Adipocyte (in vitro differentiated cells): ENCODE data around the gene DGKD.
A peak's percentile ranks its signal among the peaks of the same experiment; 100 is the strongest.

Source experiments
- DNase-seq: peaks from one replicate; pipeline ENCODE4 v3.0.0-alpha.2; 2015; ENCODE audit warnings: low read depth
- H3K27me3 ChIP-seq: replicated peaks from 2 replicates; pipeline ENCODE4 v1.7.0; 2013; ENCODE audit warnings: mild to moderate bottlenecking, low read length, moderate library complexity; ENCODE audit not compliant: control insufficient read depth, insufficient read depth
- H3K36me3 ChIP-seq: 2 replicates; pipeline ENCODE4 v1.7.0; 2013; ENCODE audit warnings: low read length, mild to moderate bottlenecking, moderate library complexity; ENCODE audit not compliant: control insufficient read depth, insufficient read depth, severe bottlenecking
- H3K4me1 ChIP-seq: 2 replicates; pipeline ENCODE4 v1.7.0; 2013; ENCODE audit warnings: mild to moderate bottlenecking, low read length, moderate library complexity; ENCODE audit not compliant: control insufficient read depth, insufficient read depth
- H3K4me3 ChIP-seq: 2 replicates; pipeline ENCODE4 v1.7.0; 2013; ENCODE audit warnings: mild to moderate bottlenecking, low read length, moderate library complexity
- H3K9ac ChIP-seq: 2 replicates; pipeline ENCODE4 v1.7.0; 2013; ENCODE audit warnings: mild to moderate bottlenecking, low read length, moderate library complexity
- H3K9me3 ChIP-seq: 2 replicates; pipeline ENCODE4 v1.7.0; 2013; ENCODE audit warnings: mild to moderate bottlenecking, low read length, moderate library complexity; ENCODE audit not compliant: control insufficient read depth

Gene DGKD

GRCh38 chr2:233341296-233341695 lies 13.0 kb upstream of the DGKD start:
- Histone ChIP-seq H3K4me1 (no peaks in the 10 kb centered on the region), H3K9me3 (peaks cover 5% of the 10 kb centered on the region), H3K36me3 (no peaks in the 10 kb centered on the region), H3K9ac (no peak overlapping the region), H3K27me3 (peaks cover 25% of the 10 kb centered on the region), H3K4me3 (no peak overlapping the region)
- no peak for DNase-seq

- no peak for DNase-seq
- Histone ChIP-seq H3K36me3 (no peaks in the 10 kb centered on the region), H3K9me3 (peaks cover 5% of the 10 kb centered on the region), H3K4me1 (no peaks in the 10 kb centered on the region), H3K27me3 (peaks cover 21% of the 10 kb centered on the region), H3K9ac (no peak overlapping the region), H3K4me3 (no peak overlapping the region)
Measured at GRCh38 chr2:233342301-233342700, 12.0 kb upstream of the DGKD start.

- H3K4me3 ChIP-seq = no peak overlapping the region
- peaks cover 5% of the 10 kb centered on the region for H3K9me3 ChIP-seq
- no peak for DNase-seq
- no peak overlapping the region for H3K9ac ChIP-seq
- no peaks in the 10 kb centered on the region for H3K4me1 ChIP-seq
- no peaks in the 10 kb centered on the region for H3K36me3 ChIP-seq
- peaks cover 12% of the 10 kb centered on the region for H3K27me3 ChIP-seq
Measured at GRCh38 chr2:233343171-233343705, 11.1 kb upstream of the DGKD start.

DNA sequence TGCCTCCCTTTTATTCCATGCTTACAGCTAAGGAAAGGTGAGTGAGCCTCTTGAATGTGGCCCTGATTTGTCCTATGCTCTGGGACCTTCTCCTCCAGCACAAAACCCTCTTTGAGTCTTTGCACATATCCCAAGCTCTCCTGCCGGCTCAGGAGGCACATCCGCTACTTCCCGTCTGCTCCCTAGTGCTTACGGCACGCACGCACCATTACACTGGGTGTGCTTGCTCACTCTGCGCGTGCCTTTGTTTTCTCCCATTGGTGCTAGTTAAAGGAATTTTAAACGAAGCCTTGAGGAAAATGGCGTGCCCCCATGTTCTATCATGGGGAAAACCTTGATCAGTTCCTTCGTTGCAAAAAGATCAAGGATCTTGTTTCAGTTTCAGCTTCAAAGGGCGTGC lies 7.9 kb upstream of the DGKD start:
- peaks cover 2% of the 10 kb centered on the region for H3K9me3 ChIP-seq
- no peak overlapping the region for H3K4me3 ChIP-seq
- peaks cover 9% of the 10 kb centered on the region for H3K4me1 ChIP-seq
- H3K9ac ChIP-seq = no peak overlapping the region
- H3K27me3 ChIP-seq = no peaks in the 10 kb centered on the region
- DNase-seq = no peak
- no peaks in the 10 kb centered on the region for H3K36me3 ChIP-seq

GRCh38 chr2:233346930-233347329 lies 7.4 kb upstream of the DGKD start:
- DNase-seq = no peak
- no peak overlapping the region for H3K9ac ChIP-seq
- no peak overlapping the region for H3K4me3 ChIP-seq
- peaks cover 10% of the 10 kb centered on the region for H3K4me1 ChIP-seq
- no peaks in the 10 kb centered on the region for H3K36me3 ChIP-seq
- no peaks in the 10 kb centered on the region for H3K9me3 ChIP-seq
- no peaks in the 10 kb centered on the region for H3K27me3 ChIP-seq

DNA sequence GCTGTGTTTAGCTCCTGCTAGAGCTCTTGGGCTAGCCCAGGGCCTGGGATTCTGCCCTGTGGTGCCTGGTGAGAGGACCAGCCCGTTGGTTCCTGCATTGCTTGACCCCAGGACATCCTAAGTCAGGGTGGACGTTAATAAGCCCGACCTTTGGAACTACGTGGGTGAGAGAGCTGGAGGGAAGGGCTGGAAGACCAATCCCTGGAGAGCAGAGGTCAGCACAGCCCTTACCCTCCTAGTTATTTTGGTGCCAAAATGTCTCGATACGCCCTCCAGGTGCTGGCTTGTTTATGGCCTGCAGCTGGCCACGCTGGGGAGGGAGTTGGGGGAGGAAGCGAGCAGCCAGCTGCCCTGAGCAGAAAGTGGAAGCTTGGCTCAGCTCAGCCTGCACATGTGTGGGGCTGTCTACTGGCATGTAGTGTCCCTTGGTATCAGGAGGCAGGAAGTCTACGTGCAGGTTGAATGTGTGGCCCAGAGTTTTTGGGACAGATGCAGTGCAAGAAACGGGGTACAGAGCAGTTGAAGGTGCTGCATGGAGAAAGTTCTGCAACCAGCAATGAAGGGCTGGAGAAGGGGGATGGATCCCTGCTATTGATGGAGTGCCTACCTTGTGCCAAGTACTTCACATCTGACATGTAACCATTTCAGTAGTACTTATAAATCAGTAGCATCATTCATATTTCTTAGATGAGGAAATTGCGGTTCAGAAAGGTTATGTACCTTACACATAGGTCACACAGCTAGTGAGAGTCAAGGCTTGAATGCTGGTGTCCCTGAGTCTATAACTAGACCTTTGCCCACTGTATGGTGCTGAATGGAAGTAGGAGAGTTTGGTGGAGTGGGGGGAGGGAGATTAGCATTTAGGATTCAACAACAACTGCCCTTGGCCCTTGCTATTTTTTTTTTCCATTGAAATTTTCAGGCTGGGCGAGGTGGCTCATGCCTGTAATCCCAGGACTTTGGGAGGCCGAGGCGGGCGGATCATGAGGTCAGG lies 5.0 kb upstream of the DGKD start:
- no peak overlapping the region for H3K9ac ChIP-seq
- H3K4me3 ChIP-seq = no peak overlapping the region
- no peaks in the 10 kb centered on the region for H3K36me3 ChIP-seq
- no peaks in the 10 kb centered on the region for H3K27me3 ChIP-seq
- H3K9me3 ChIP-seq = no peaks in the 10 kb centered on the region
- peaks cover 10% of the 10 kb centered on the region for H3K4me1 ChIP-seq
- no peak for DNase-seq

DNA sequence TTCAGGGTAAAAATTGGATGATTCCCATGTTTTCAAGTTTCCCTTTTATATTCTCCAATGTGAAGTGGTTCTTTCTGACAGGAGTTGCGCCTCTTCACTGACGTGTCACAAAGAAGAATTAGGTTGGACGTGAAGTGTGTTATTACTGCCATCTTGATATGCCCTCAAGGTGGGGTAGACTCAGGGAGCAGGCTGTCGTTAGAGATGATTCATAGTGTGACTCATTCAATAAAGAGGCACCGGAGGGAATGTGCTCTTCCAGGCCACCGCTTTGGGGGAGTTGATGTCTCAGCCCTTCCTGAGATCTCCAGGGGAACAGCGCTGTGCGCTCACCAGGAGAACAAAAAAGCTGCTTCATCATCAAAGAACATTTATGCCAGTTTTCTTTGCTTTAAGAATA lies 3.6 kb upstream of the DGKD start:
- H3K9me3 ChIP-seq = no peaks in the 10 kb centered on the region
- H3K4me1 ChIP-seq = peaks cover 10% of the 10 kb centered on the region
- H3K27me3 ChIP-seq = no peaks in the 10 kb centered on the region
- no peak overlapping the region for H3K4me3 ChIP-seq
- no peak overlapping the region for H3K9ac ChIP-seq
- DNase-seq = peak; percentile 93
- H3K36me3 ChIP-seq = no peaks in the 10 kb centered on the region

- H3K9me3 ChIP-seq = no peaks in the 10 kb centered on the region
- H3K4me1 ChIP-seq = peaks cover 10% of the 10 kb centered on the region
- H3K36me3 ChIP-seq = no peaks in the 10 kb centered on the region
- no peak overlapping the region for H3K4me3 ChIP-seq
- no peaks in the 10 kb centered on the region for H3K27me3 ChIP-seq
- H3K9ac ChIP-seq = no peak overlapping the region
- no peak for DNase-seq
Measured at GRCh38 chr2:233351423-233351822, 2.9 kb upstream of the DGKD start.

- no peak overlapping the region for H3K9ac ChIP-seq
- DNase-seq = no peak
- H3K9me3 ChIP-seq = no peaks in the 10 kb centered on the region
- no peaks in the 10 kb centered on the region for H3K27me3 ChIP-seq
- H3K4me1 ChIP-seq = peaks cover 10% of the 10 kb centered on the region
- no peak overlapping the region for H3K4me3 ChIP-seq
- H3K36me3 ChIP-seq = no peaks in the 10 kb centered on the region
Measured at GRCh38 chr2:233352141-233352842, 2.0 kb upstream of the DGKD start.

GRCh38 chr2:233353101-233353768 lies 1.1 kb upstream of the DGKD start:
- no peaks in the 10 kb centered on the region for H3K27me3 ChIP-seq
- no peaks in the 10 kb centered on the region for H3K9me3 ChIP-seq
- H3K4me3 ChIP-seq = peak overlapping the region; percentile 77
- H3K36me3 ChIP-seq = no peaks in the 10 kb centered on the region
- peak overlapping the region; percentile 63 for H3K9ac ChIP-seq
- no peak for DNase-seq
- peaks cover 10% of the 10 kb centered on the region for H3K4me1 ChIP-seq

- peak; percentile 32 for DNase-seq
- peak overlapping the region; percentile 86 for H3K4me3 ChIP-seq
- no peak overlapping the region for H3K9ac ChIP-seq
- no peaks in the 10 kb centered on the region for H3K36me3 ChIP-seq
- peaks cover 10% of the 10 kb centered on the region for H3K4me1 ChIP-seq
- no peaks in the 10 kb centered on the region for H3K9me3 ChIP-seq
- H3K27me3 ChIP-seq = no peaks in the 10 kb centered on the region
Measured at GRCh38 chr2:233354500-233354924, 218 bp downstream of the DGKD start.
